T-cell (primary cell): ENCODE results near the gene ZFYVE1. TPM values are rescaled to one million over a fixed set of nuclear protein-coding genes. Genes with fewer than 3 reads are reported as not detected.
A peak's percentile ranks its signal among the peaks of the same experiment; 100 is the strongest.

Source experiments
- ATAC-seq, 4 experiments: fragments of 200-7000 bp in 3 of 4; fragments of 150-1000 bp in 1 of 4; cut with Tn5 transposase; replicated peaks in 1 of 4; 1 replicate in 3 of 4; 2 replicates in 1 of 4; pipeline ENCODE4 v1.10.0; 2021; ENCODE audit warnings: moderate library complexity in 3 of 4, mild to moderate bottlenecking in 2 of 4, moderate number of reproducible peaks in 1 of 4
- CTCF ChIA-PET, 2 donors: fragments of 300-600 bp; sonication (Branson Sonifier 250); formaldehyde crosslinking; loops; one replicate each; lab custom pipeline; 2022; ENCODE audit warnings: antibody characterized with exemption in 2 of 2; lab: Charles Lee
- POLR2A ChIA-PET, 2 donors: fragments of 300-600 bp; sonication (Branson Sonifier 250); formaldehyde crosslinking; loops; one replicate each; lab custom pipeline; 2022; ENCODE audit warnings: antibody characterized with exemption in 2 of 2; lab: Charles Lee
- DNase-seq, 35 experiments: peaks; one replicate each; pipeline versions ENCODE4 v3.0.0 to v3.0.0-alpha.2; 2013 to 2023
- H3K27ac ChIP-seq: one replicate; pipeline ENCODE4 v1.5.1; 2013; ENCODE audit warnings: low read length
- H3K27me3 ChIP-seq, 2 experiments: replicated peaks in 1 of 2; 1 replicate in 1 of 2; 2 replicates in 1 of 2; pipeline versions ENCODE4 v1.6.1 to v1.7.0; 2013; ENCODE audit warnings: low read length in 1 of 2, mixed read lengths in 1 of 2; ENCODE audit not compliant: control insufficient read depth in 2 of 2, insufficient read depth in 2 of 2; ENCODE audit errors: extremely low read depth in 1 of 2
- H3K36me3 ChIP-seq, 2 donors: 1 replicate in 1 of 2; 2 replicates in 1 of 2; pipeline versions ENCODE4 v1.6.1 to v1.7.0; 2013; ENCODE audit warnings: low read length in 1 of 2; ENCODE audit not compliant: control insufficient read depth in 2 of 2, insufficient read depth in 1 of 2; ENCODE audit errors: extremely low read depth in 1 of 2
- H3K4me1 ChIP-seq, 2 experiments: 1 replicate in 1 of 2; 2 replicates in 1 of 2; pipeline versions ENCODE4 v1.6.1 to v1.7.0; 2013; ENCODE audit warnings: low read length in 2 of 2, mixed read lengths in 1 of 2; ENCODE audit not compliant: insufficient read depth in 2 of 2, control insufficient read depth in 1 of 2; ENCODE audit errors: extremely low read depth in 1 of 2
- H3K4me3 ChIP-seq, 2 donors: 1 replicate in 1 of 2; 2 replicates in 1 of 2; pipeline versions ENCODE4 v1.5.1 to v1.7.0; 2013; ENCODE audit warnings: mild to moderate bottlenecking in 2 of 2, low read length in 1 of 2, moderate library complexity in 1 of 2; ENCODE audit not compliant: control insufficient read depth in 1 of 2; ENCODE audit errors: extremely low read depth in 1 of 2
- H3K9me3 ChIP-seq: 2 replicates; pipeline ENCODE4 v1.7.0; 2013
- H3K27ac Mint-ChIP-seq, 2 donors: one replicate each; pipeline ENCODE4 v1.8.0; 2020 to 2021; ENCODE audit warnings: mild to moderate bottlenecking in 2 of 2, mixed read lengths in 2 of 2
- H3K27me3 Mint-ChIP-seq, 2 donors: one replicate each; pipeline ENCODE4 v1.8.0; 2021 to 2022; ENCODE audit warnings: mixed read lengths in 2 of 2
- H3K36me3 Mint-ChIP-seq: one replicate; pipeline ENCODE4 v1.8.0; 2021; ENCODE audit warnings: mixed read lengths
- H3K4me1 Mint-ChIP-seq, 3 donors: one replicate each; pipeline ENCODE4 v1.8.0; 2020 to 2022; ENCODE audit warnings: mixed read lengths in 3 of 3, mild to moderate bottlenecking in 1 of 3
- H3K4me3 Mint-ChIP-seq, 3 donors: one replicate each; pipeline ENCODE4 v1.8.0; 2020 to 2022; ENCODE audit warnings: mild to moderate bottlenecking in 3 of 3, mixed read lengths in 3 of 3, moderate library complexity in 3 of 3
- H3K9me3 Mint-ChIP-seq, 3 donors: one replicate each; pipeline ENCODE4 v1.8.0; 2020 to 2022; ENCODE audit warnings: mixed read lengths in 3 of 3
- WGBS: methylation state at CpG from one replicate; pipeline ENCODE4 v1.1.5; 2013; ENCODE audit warnings: missing lambda C conversion rate; ENCODE audit not compliant: insufficient coverage; 5-methylcytosine and 5-hydroxymethylcytosine counted together
- total RNA-seq, 35 experiments: library from RNA in 6 of 35; stranded (reverse) in 6 of 35; fragments of 120-200 nt in 1 of 35; gene quantifications; one replicate each; pipeline versions ENCODE4 v1.2.1 to v1.2.4 and lab custom pipeline; 2013 to 2026

The ZFYVE1 gene
- total RNA-seq, 5 donors from 2014 or later (not counting 1 experiment from before 2014, with no cell fraction given) = 15.5 to 20.9 (median 19.4) TPM

DNA sequence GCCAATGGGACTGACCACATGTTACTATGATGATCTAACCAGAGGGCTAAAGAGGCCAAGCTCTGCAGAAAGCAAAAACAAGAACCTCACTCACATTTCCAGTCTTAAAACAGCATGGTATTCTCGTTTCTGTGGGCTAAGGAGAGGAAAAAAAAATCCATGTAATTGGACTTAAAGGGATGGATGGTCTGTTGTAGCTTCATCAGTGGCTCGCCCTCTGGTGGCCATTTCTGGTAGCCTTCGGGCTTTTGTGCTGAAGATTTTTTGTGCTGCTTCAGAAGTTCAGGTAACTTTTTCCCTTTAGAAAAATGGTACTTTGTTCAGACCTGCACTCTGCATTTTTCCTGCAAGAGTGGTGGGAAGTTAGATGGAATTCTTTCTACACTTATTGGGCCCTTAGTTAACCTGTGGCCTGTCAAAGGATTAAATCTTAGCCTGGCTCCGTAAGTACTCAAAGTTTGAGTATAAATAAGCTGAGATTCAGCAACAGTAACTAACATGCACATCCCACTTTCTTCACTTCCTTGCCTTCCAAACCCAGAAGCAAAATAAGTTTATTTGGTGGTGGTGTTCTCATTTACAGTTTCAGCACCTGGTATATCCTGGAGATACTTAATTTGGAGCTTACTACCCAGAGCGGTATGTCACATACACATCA, 78.3 kb downstream of the ZFYVE1 start:
- Mint-ChIP-seq H3K4me1 (no peaks in the 10 kb centered on the region), H3K27me3 (no peaks in the 10 kb centered on the region), H3K4me3 (no peak overlapping the region), H3K36me3 (peaks cover 41% of the 10 kb centered on the region), H3K9me3 (no peaks in the 10 kb centered on the region), H3K27ac (no peak overlapping the region)
- peak in 32 of 35 experiments; percentile 9 to 73 (median 52) for DNase-seq
- no peaks in the 10 kb centered on the region for H3K27me3 ChIP-seq
- no peaks in the 10 kb centered on the region for H3K9me3 ChIP-seq
- ATAC-seq = peak in 2 of 4 experiments; percentile 36 to 50
- peaks cover 11 to 20% of the 10 kb centered on the region in 2 donors for H3K36me3 ChIP-seq
- no peak overlapping the region for H3K27ac ChIP-seq
- ChIA-PET POLR2A (no interaction called here), CTCF (interaction anchor here (0.5 to 2.6 kb wide), 13 partner anchors 24 to 882 kb away, joined by 3 to 15 read pairs (median 3); no protein-coding TSS in a partner anchor)
- 7% methylated on average over 2 of the region's 5 CpGs for WGBS
- H3K4me1 ChIP-seq = no peaks in the 10 kb centered on the region
- no peak overlapping the region for H3K4me3 ChIP-seq

DNA sequence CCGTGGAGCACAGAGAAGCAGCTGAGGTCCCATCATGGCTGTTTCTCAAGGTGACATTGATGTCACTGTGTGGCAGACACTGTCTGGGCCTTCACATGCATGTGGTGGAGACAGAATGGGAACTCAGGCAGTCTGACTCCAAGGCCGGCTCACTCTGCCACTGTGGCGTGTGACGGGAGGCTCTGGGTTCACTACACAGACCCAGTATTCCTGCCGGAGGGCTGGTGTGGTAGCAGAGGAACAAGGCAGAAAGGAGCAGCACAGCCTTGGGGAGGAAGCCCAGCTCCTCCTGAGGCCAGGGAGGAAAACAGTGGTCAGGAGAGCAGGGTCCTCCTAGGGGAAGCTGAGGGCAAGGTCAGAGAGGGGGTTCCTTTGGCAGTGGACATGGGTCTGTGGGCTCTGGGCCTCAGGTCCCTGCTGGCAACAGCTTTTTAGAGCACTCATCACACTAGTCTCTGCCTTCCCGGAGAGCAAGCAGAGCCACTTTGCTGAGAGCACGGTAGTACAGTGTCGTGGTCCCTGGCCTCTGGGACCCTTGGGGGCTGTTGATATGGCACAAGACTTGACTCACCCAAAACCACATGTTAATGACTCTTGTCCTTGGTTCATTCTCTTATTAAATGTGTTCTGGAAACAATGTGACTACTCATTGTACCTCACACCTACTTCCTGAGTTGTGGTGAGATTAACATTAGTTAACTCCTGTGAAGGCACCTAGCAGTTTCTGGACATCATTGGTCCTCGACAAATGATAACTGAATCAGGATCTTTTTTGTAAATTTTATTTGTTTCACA, 79.3 kb downstream of the ZFYVE1 start:
- peaks cover 47% of the 10 kb centered on the region for H3K36me3 Mint-ChIP-seq
- ChIA-PET CTCF (interaction anchor here (1.2 to 2.6 kb wide), 3 partner anchors 431 to 434 kb away, joined by 7 to 15 read pairs (median 11); no protein-coding TSS in a partner anchor), POLR2A (no interaction called here)
- H3K4me3 Mint-ChIP-seq = no peak overlapping the region
- H3K4me3 ChIP-seq = no peak overlapping the region
- ATAC-seq (no peak), DNase-seq (no peak)
- H3K36me3 ChIP-seq = peaks cover 19 to 30% of the 10 kb centered on the region in 2 donors
- H3K27ac Mint-ChIP-seq = no peak overlapping the region
- no peaks in the 10 kb centered on the region for H3K4me1 Mint-ChIP-seq
- H3K9me3 Mint-ChIP-seq = no peaks in the 10 kb centered on the region
- WGBS = 82% methylated on average over 2 of the region's 9 CpGs
- H3K27ac ChIP-seq = no peak overlapping the region
- no peaks in the 10 kb centered on the region for H3K27me3 Mint-ChIP-seq
- H3K9me3 ChIP-seq = no peaks in the 10 kb centered on the region
- no peaks in the 10 kb centered on the region for H3K27me3 ChIP-seq
- H3K4me1 ChIP-seq = no peaks in the 10 kb centered on the region

DNA sequence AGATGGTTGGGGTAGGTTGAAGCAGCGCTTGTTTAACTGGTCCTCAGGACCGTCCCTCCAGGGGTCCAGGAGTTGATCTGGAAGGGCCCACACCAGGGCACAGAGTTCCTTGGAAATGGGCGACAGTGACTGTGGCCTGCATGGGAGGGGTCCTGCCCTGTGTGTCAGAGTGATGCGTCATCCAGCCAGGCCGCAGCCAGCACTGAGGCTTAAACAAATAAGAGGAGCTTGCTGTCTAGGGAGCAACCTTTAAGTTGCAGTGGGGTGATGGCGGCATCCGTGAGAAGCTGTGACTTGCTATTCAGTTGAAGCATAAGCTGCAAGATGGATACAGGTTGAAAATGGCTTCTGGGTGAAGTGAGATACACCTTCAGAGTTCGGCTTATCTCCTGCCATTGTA, 80.4 kb downstream of the ZFYVE1 start:
- Histone ChIP-seq H3K27me3 (no peaks in the 10 kb centered on the region), H3K27ac (no peak overlapping the region), H3K9me3 (no peaks in the 10 kb centered on the region), H3K36me3 (peaks cover 24 to 36% of the 10 kb centered on the region in 2 donors), H3K4me3 (no peak overlapping the region), H3K4me1 (no peaks in the 10 kb centered on the region)
- Mint-ChIP-seq H3K27ac (no peak overlapping the region), H3K36me3 (peaks cover 49% of the 10 kb centered on the region), H3K9me3 (no peaks in the 10 kb centered on the region), H3K4me3 (no peak overlapping the region), H3K4me1 (no peaks in the 10 kb centered on the region), H3K27me3 (no peaks in the 10 kb centered on the region)
- 98% methylated on average over 5 of the region's 8 CpGs for WGBS
- ChIA-PET POLR2A (no interaction called here), CTCF (interaction anchor here in 1 of 2 donors (0.6 kb wide), 1 partner anchor 9 kb away, joined by 3 read pairs; no protein-coding TSS in a partner anchor)
- DNase-seq (no peak), ATAC-seq (no peak)

DNA sequence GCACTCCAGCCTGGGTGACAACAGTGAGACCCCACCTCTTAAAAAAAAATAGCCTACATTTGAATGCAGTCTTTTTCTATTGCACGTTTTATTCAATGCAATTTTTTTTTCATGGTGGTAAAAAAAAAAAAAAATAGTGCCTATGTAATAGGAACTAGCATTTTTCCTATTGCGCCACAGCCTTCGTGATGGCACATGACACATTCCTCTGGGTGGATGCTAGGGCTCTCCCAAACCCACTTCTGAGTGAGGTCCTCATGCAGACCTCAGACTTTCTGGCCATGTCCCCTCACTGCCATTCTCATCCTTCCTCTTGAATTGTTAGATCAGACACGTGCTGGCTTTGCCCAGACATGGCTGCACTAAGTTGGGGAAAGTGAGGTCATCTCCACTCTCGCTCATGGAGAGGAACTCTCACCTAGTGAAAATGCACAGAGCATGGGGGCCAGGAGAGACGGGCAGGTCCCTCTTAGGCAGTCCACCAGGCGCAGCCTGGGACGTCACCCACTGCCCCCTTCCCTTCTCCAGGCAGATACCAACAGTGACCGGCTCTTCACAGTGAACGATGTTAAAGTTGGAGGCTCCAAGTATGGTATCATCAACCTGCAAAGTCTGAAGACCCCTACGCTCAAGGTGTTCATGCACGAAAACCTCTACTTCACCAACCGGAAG, 81.4 kb downstream of the ZFYVE1 start:
- ATAC-seq (no peak), DNase-seq (no peak)
- no peak overlapping the region for H3K4me3 ChIP-seq
- POLR2A ChIA-PET = no interaction called here
- Mint-ChIP-seq H3K36me3 (peaks cover 48% of the 10 kb centered on the region), H3K9me3 (no peaks in the 10 kb centered on the region), H3K4me1 (no peaks in the 10 kb centered on the region), H3K27ac (no peak overlapping the region), H3K4me3 (no peak overlapping the region), H3K27me3 (no peaks in the 10 kb centered on the region)
- H3K4me1 ChIP-seq = no peaks in the 10 kb centered on the region
- WGBS = 100% methylated on average over 4 of the region's 13 CpGs
- H3K27ac ChIP-seq = no peak overlapping the region
- no peaks in the 10 kb centered on the region for H3K27me3 ChIP-seq
- H3K9me3 ChIP-seq = no peaks in the 10 kb centered on the region
- H3K36me3 ChIP-seq = peaks cover 24 to 41% of the 10 kb centered on the region in 2 donors
- CTCF ChIA-PET = no interaction called here

DNA sequence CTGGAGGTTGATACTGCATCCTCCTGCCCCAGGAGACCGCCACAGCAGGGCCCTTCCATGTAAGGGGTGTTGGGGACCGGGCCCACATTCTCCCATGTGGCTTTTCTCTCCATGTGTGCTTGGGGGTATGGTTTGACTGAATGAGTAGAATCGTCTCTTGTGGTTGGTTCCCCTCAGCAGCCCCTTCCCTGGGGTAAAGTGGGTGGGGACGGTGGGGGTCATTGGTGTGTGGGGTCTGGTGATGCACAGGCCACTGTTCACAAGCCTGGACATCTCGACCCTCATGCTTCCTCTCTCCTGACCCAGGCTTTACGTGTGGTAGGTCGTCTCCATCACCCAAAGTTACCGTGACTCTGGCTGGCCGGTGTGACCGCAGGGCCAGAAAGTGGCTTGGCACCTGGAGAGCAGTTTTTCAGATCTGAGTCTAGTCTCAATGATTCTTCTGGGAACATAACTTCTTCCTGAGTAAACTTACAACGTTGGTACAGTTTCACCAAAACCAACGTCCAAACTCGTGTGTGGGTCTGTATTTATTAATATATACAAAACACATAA, 83.0 kb downstream of the ZFYVE1 start:
- POLR2A ChIA-PET = no interaction called here
- ATAC-seq = no peak
- 88% methylated on average over 5 of the region's 13 CpGs for WGBS

DNA sequence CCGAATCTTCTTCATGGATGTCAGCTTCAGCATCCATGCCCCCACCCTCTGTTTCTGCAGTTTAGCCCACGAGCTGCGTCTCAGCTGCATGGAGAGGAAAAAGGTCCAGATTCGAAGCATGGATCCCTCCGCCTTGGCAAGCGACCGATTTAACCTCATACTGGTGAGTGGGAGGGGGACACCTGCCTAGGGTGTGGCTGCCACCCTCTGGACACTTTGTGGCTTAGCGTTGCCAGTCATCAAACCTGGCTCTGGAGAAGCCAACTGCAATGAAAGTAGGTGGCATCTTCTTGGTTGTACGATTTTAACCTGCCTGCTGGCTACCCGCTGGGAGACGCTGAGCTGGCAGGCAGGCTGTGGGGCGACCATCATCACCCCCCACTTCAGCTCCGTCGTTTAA, 84.0 kb downstream of the ZFYVE1 start:
- 93% methylated on average over 7 of the region's 14 CpGs for WGBS
- peaks cover 2 to 6% (median 2%) of the 10 kb centered on the region in 3 donors for H3K4me1 Mint-ChIP-seq
- peaks cover 0 to 2% of the 10 kb centered on the region in 2 experiments for H3K4me1 ChIP-seq
- ChIA-PET POLR2A (interaction anchor here in 1 of 2 donors (0.5 kb wide), 1 partner anchor 8 kb away, joined by 3 read pairs; no protein-coding TSS in a partner anchor), CTCF (interaction anchor here in 1 of 2 donors (0.7 kb wide), 1 partner anchor 516 kb away, joined by 3 read pairs; no protein-coding TSS in a partner anchor)
- no peak overlapping the region for H3K27ac Mint-ChIP-seq
- no peaks in the 10 kb centered on the region for H3K27me3 ChIP-seq
- DNase-seq = no peak
- no peak overlapping the region for H3K4me3 Mint-ChIP-seq
- no peaks in the 10 kb centered on the region for H3K9me3 ChIP-seq
- peaks cover 54% of the 10 kb centered on the region for H3K36me3 Mint-ChIP-seq
- no peaks in the 10 kb centered on the region for H3K27me3 Mint-ChIP-seq
- no peak overlapping the region for H3K27ac ChIP-seq
- ATAC-seq = no peak
- H3K4me3 ChIP-seq = no peak overlapping the region
- peaks cover 33 to 60% of the 10 kb centered on the region in 2 donors for H3K36me3 ChIP-seq
- no peaks in the 10 kb centered on the region for H3K9me3 Mint-ChIP-seq

More for the DNA sequence above, 83.0 kb downstream of the ZFYVE1 start:
- Histone ChIP-seq H3K36me3 (peaks cover 28 to 56% of the 10 kb centered on the region in 2 donors), H3K27ac (no peak overlapping the region), H3K4me3 (no peak overlapping the region), H3K4me1 (no peaks in the 10 kb centered on the region), H3K9me3 (no peaks in the 10 kb centered on the region), H3K27me3 (no peaks in the 10 kb centered on the region)
- CTCF ChIA-PET = no interaction called here
- H3K4me3 Mint-ChIP-seq = no peak overlapping the region
- no peaks in the 10 kb centered on the region for H3K9me3 Mint-ChIP-seq
- H3K4me1 Mint-ChIP-seq = peaks cover 0 to 2% (median 0%) of the 10 kb centered on the region in 3 donors
- peaks cover 53% of the 10 kb centered on the region for H3K36me3 Mint-ChIP-seq
- no peaks in the 10 kb centered on the region for H3K27me3 Mint-ChIP-seq
- DNase-seq = no peak
- no peak overlapping the region for H3K27ac Mint-ChIP-seq
